SK-N-SH treated with all-trans-retinoic acid at 6 μM for 48 hours (cell line): Measurements from ENCODE around the gene PEX19.

ENCODE experiments used
- ATAC-seq: fragments of 200-7000 bp; cut with Tn5 transposase; 3 replicates; pipeline ENCODE4 v1.9.1; 2020; ENCODE audit warnings: mild to moderate bottlenecking, moderate library complexity
- BACH2 ChIP-seq: fragments of 250-450 bp; sonication (Bioruptor Pico); IDR thresholded peaks from 2 replicates; pipeline ENCODE4 v1.9.0; 2021; ENCODE audit warnings: mild to moderate bottlenecking, borderline replicate concordance
- CREB5 ChIP-seq: fragments of 250-450 bp; sonication (Bioruptor Pico); IDR thresholded peaks from 2 replicates; pipeline ENCODE4 v1.5.1; 2020; ENCODE audit warnings: low read depth, mild to moderate bottlenecking, moderate library complexity
- CSDC2 ChIP-seq: fragments of 250-450 bp; sonication (Bioruptor Pico); IDR thresholded peaks from 2 replicates; pipeline ENCODE4 v1.5.0; 2020; ENCODE audit warnings: mild to moderate bottlenecking, moderate library complexity
- ESRRG ChIP-seq: fragments of 250-450 bp; sonication (Bioruptor Pico); IDR thresholded peaks from 2 replicates; pipeline ENCODE4 v1.6.1; 2021; ENCODE audit warnings: mild to moderate bottlenecking
- OSR1 ChIP-seq: fragments of 250-450 bp; sonication (Bioruptor Pico); IDR thresholded peaks from 2 replicates; pipeline ENCODE4 v1.8.0; 2022; ENCODE audit warnings: moderate library complexity, mild to moderate bottlenecking, inconsistent platforms
- PATZ1 ChIP-seq: fragments of 250-450 bp; sonication (Bioruptor Pico); IDR thresholded peaks from 2 replicates; pipeline ENCODE4 v1.8.0; 2020; ENCODE audit warnings: mild to moderate bottlenecking, moderate library complexity, borderline replicate concordance
- PPARA ChIP-seq: fragments of 250-450 bp; sonication (Bioruptor Pico); IDR thresholded peaks from 2 replicates; pipeline ENCODE4 v1.5.0; 2020; ENCODE audit warnings: mild to moderate bottlenecking, borderline replicate concordance
- SNAI2 ChIP-seq: fragments of 250-450 bp; sonication (Bioruptor Pico); IDR thresholded peaks from 2 replicates; pipeline ENCODE4 v1.5.0; 2020; ENCODE audit warnings: mild to moderate bottlenecking, moderate library complexity
- TCF4 ChIP-seq: fragments of 250-450 bp; sonication (Bioruptor Pico); IDR thresholded peaks from 2 replicates; pipeline ENCODE4 v1.8.0; 2021; ENCODE audit warnings: mild to moderate bottlenecking, moderate library complexity, borderline replicate concordance
- TOX ChIP-seq: fragments of 250-450 bp; sonication (Bioruptor Pico); IDR thresholded peaks from 2 replicates; pipeline ENCODE4 v1.8.0; 2021; ENCODE audit warnings: mild to moderate bottlenecking, moderate library complexity, borderline replicate concordance
- ZC3H10 ChIP-seq: fragments of 250-450 bp; sonication (Bioruptor Pico); IDR thresholded peaks from 2 replicates; pipeline ENCODE4 v1.5.1; 2021; ENCODE audit warnings: mild to moderate bottlenecking, moderate library complexity
- ZFP3 ChIP-seq: fragments of 250-450 bp; sonication (Bioruptor Pico); IDR thresholded peaks from 2 replicates; pipeline ENCODE4 v1.5.0; 2020; ENCODE audit warnings: mild to moderate bottlenecking, moderate library complexity
- ZFP30 ChIP-seq: fragments of 450-650 bp; formaldehyde crosslinking; IDR thresholded peaks from 2 replicates; pipeline ENCODE4 v1.5.0; 2022; ENCODE audit warnings: mild to moderate bottlenecking, moderate library complexity
- ZNF565 ChIP-seq: fragments of 450-650 bp; formaldehyde crosslinking; conservative IDR thresholded peaks from 2 replicates; pipeline ENCODE4 v1.5.0; 2020; ENCODE audit warnings: low read depth, mild to moderate bottlenecking, moderate library complexity
- ZNF8 ChIP-seq: fragments of 450-650 bp; formaldehyde crosslinking; IDR thresholded peaks from 2 replicates; pipeline ENCODE4 v1.5.0; 2020; ENCODE audit warnings: mild to moderate bottlenecking, moderate library complexity
- TF ChIP-seq, protein P1 (sequence below): fragments of 250-450 bp; sonication (Bioruptor Pico); IDR thresholded peaks from 2 replicates; pipeline ENCODE4 v1.5.0; 2020; ENCODE audit warnings: mild to moderate bottlenecking, moderate library complexity

PEX19 gene

DNA sequence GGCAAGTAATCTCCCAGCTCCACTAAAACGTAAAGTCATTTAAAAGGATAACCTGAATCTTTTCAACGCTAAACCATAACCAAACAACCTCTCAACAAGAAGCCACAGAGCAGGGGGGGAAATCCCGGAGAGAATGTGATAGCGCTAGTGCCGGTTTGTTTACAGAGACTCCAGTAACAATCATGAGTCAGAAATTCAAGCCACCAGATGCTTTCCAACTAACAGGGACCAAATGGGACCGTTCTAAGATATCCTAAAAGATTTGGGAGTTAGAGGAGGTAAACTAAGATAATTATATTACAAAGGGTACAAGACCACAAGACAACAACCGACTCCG is 23.4 kb downstream of the PEX19 start:
- ATAC-seq, result peak; percentile 71
- TF ChIP-seq CSDC2 (CRISPR knock-in tag), result no peak

DNA sequence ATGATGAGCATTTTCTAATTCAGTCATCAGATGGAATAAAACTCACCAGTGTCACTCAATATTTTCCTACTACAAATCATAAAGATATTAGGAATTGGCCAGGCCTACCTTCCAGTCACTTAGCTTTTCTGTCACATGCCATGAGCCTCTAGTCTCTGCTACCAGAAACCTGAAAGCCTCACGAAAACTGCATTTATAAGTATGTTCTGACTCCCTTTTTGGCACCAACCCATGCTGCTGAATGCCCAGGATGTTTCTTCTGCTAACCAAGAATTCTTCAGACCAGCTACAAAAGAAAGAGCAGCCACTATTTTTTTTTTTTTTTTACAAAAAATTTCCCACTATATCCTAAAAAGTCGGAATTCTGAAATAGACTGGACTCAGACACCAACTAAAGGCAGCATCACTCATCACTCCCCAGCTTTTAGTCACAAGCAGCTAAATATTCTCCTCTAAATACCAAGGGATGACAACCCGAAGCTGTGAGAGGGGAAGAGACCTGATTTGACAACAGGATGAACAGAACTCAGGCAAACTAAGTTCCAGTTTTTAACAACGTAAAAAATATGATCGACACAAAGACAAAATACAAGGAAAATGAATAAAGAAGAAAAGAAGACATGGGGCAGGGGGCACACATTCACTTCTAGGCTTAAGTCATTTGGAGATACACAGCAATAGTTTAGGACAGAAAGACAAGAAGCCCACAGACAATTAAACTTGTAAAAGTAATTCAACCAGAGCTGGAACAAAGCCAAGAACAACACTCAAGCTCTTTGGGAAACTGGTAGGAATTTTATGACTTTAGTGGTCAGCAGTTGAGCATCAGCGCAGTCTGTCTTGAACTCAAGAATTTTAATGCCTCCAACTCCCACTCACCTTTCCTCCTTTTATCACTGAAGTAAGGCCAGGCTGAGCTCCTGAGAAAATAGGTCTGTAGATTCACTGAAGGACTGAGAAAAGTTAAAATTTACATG is 24.2 kb downstream of the PEX19 start:
- TF ChIP-seq PPARA (no peak), ZFP30 (CRISPR knock-in tag) (no peak), ZFP3 (no peak), TOX (CRISPR knock-in tag) (no peak), BACH2 (no peak), ZNF565 (CRISPR knock-in tag) (no peak)
- peak; percentile 31 for ATAC-seq

- no peak for ATAC-seq
- TF ChIP-seq PATZ1 (CRISPR knock-in tag) (no peak), ESRRG (CRISPR knock-in tag) (no peak), TCF4 (CRISPR knock-in tag) (no peak), OSR1 (CRISPR knock-in tag) (no peak), ZFP3 (no peak), ZNF565 (CRISPR knock-in tag) (no peak), SNAI2 (CRISPR knock-in tag) (no peak), TOX (CRISPR knock-in tag) (no peak)
- TF ChIP-seq, protein P1, sequence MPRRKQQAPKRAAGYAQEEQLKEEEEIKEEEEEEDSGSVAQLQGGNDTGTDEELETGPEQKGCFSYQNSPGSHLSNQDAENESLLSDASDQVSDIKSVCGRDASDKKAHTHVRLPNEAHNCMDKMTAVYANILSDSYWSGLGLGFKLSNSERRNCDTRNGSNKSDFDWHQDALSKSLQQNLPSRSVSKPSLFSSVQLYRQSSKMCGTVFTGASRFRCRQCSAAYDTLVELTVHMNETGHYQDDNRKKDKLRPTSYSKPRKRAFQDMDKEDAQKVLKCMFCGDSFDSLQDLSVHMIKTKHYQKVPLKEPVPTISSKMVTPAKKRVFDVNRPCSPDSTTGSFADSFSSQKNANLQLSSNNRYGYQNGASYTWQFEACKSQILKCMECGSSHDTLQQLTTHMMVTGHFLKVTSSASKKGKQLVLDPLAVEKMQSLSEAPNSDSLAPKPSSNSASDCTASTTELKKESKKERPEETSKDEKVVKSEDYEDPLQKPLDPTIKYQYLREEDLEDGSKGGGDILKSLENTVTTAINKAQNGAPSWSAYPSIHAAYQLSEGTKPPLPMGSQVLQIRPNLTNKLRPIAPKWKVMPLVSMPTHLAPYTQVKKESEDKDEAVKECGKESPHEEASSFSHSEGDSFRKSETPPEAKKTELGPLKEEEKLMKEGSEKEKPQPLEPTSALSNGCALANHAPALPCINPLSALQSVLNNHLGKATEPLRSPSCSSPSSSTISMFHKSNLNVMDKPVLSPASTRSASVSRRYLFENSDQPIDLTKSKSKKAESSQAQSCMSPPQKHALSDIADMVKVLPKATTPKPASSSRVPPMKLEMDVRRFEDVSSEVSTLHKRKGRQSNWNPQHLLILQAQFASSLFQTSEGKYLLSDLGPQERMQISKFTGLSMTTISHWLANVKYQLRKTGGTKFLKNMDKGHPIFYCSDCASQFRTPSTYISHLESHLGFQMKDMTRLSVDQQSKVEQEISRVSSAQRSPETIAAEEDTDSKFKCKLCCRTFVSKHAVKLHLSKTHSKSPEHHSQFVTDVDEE (CRISPR knock-in tag), result no peak
Measured at GRCh38 chr1:160258177-160258798, 26.6 kb downstream of the PEX19 start.

GRCh38 chr1:160257411-160258015 is 27.4 kb downstream of the PEX19 start:
- no peak for TF ChIP-seq CSDC2 (CRISPR knock-in tag)
- TF ChIP-seq CREB5 (CRISPR knock-in tag), result no peak

GRCh38 chr1:160256396-160257046 is 28.4 kb downstream of the PEX19 start:
- 0 out of 2 replicates have a peak, but pooled peaks have one; percentile 35 for TF ChIP-seq ZC3H10 (CRISPR knock-in tag)
- TF ChIP-seq ZNF8 (CRISPR knock-in tag), result no peak
- peak; percentile 6; the same call in 1 of the 2 replicates for TF ChIP-seq TOX (CRISPR knock-in tag)
- peak; percentile 23 for ATAC-seq

More at GRCh38 chr1:160257411-160258015, 27.4 kb downstream of the PEX19 start:
- no peak for ATAC-seq
